GM18505 (cell line): ENCODE data around the gene BMP4.

Source experiments
- ATAC-seq: cut with Tn5 transposase; IDR thresholded peaks from one replicate; pipeline ENCODE4 v1.9.1; 2021; ENCODE audit not compliant: unreplicated experiment
- POLR2A ChIP-seq: IDR thresholded peaks from 4 replicates; pipeline ENCODE4 v1.6.1; 2011; ENCODE audit warnings: borderline replicate concordance; ENCODE audit not compliant: insufficient read depth, insufficient read length; ENCODE audit errors: extremely low read depth

The BMP4 gene

DNA sequence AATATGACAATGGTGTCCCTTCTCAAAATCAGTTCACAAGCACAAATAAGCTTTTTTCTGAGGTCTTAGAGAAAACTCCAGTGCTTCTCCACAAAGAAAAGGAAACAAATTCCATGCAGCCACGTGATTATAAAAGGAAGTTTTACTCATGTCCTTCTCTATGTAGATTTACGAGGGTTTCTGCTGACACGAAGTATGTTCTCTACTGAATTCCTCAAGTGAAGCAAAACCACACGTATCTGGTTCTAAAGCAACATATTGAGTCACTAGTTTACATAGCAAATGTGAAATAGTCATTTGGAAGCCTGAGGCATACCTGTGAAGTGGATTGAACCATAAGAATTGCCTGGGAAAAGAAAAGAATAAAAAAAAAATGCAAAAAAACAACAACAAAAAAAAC is 31.9 kb downstream of the BMP4 start:
- no peak for ATAC-seq

DNA sequence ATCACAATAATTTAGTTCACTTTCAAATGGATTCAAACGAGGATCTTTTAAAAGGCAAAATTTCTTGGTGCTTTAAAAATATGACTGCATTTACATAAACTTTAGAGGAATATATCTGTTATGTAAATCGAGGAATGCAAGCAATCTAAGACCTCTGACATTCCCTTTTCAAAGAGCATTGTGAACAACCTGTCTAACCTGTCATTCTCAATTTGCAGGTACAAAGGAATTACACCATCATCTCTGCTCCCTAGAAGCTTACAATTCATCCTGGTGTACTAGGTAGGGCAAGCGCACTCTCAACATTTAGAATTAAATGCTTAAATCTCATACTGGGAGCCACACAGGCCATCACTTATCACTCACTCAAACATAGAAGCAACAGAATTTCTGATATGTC is 35.6 kb downstream of the BMP4 start:
- no peak for ATAC-seq
- no peak for TF ChIP-seq POLR2A

More for the DNA sequence above, 31.9 kb downstream of the BMP4 start:
- no peak for TF ChIP-seq POLR2A

DNA sequence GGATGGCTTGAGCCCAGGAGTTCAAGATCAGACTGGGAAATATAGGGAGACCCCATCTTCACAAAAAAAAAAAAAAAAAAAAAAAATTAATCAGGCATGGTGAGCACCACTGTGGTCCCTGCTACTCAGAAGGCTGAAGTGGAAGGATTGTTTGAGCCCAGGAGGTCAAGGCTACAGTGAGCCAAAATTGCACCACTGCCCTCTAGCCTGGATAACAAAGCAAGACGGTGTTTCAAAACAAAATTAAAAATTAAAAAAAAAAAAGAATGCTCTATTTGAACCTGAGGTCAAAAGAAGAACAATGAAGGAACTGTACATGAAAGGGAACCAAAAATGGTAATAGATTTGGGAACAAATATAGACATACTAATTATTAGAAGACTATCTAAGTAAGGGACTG is 40.4 kb downstream of the BMP4 start:
- TF ChIP-seq POLR2A = no peak
- no peak for ATAC-seq

DNA sequence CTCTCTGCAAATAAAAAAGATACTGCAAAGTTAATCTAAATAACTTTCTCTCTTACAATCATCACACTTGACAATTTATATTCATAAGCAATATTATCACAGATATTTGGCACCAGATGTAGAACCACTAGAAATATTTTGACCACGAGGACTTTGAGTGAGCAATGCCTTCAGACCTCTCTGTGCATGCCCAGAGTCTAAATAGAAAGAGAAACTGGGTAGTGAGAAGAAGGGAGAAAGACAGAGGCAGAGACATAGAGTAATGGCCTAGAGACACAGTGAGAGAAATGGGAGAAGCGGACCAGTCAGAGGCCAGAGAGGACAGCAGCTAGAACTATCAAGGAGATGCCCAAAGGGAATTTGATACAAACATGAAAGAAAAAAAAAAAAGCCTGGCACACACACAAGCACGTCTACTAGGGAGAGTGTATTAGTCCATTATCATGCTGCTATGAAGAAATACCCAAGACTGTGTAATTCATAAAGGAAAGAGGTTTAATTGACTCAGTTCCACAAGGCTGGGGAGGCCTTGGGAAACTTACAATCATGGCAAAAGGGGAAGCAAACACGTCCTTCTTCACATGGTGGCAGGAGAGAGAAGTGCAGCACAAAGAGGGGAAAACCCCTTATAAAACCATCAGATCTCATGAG is 41.1 kb downstream of the BMP4 start:
- ATAC-seq = no peak
- no peak for TF ChIP-seq POLR2A

DNA sequence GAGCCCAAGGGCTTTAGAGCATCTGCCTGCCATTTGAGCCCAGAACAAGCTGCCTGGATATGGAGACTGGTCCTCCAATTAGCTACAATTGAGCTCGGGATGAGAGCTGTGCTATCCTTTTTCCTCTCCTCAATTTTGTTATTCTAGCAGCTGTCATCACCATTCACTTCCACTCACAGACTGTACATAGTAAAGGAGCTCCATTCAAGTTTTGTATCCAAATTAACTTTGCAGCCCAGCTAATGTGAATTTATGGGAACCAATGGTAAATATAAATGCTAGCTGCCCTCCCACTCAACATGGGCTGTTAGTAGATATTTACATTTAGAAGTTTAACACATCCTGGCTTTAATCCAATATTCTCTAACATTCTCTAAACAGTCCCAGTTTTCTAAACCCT is 44.6 kb downstream of the BMP4 start:
- no peak for TF ChIP-seq POLR2A
- no peak for ATAC-seq

DNA sequence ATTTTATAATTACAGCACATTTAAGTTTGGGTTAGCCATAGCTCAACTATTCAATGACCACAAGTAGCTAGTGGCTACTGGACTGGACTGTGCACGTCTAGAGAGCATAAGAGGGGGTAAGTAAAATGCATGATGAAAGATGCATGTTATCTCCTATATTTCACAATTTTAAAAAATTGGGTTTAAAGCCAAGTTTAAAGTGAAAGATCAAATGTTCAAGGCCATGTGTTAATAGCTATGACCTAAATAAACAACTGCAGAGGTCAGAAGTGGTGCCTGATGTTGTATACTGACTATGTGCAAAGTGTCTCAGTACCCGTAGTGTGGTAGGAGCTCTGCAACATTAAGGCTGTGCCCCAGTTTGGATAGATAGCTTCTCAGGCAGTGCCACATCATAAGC is 48.2 kb downstream of the BMP4 start:
- ATAC-seq = no peak
- no peak for TF ChIP-seq POLR2A

DNA sequence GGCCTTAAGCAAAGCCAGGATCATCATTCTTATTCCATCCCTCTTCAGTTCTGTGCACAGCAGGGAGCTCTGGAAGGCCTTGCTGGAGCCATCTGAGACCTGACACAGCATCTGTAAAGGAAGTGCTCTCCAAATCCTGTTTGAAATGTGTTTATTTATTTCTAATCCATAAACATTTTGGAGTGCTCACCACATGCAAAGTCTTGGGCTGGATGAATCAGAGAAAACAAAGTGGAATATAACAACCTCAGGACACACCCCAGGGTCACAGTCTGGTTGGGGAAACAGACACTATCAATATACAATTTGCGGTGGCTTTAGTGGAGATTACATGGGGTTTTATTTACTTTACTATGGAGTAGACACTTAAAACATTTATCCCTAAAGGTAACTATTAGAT is 54.3 kb downstream of the BMP4 start:
- no peak for ATAC-seq
- TF ChIP-seq POLR2A = no peak

DNA sequence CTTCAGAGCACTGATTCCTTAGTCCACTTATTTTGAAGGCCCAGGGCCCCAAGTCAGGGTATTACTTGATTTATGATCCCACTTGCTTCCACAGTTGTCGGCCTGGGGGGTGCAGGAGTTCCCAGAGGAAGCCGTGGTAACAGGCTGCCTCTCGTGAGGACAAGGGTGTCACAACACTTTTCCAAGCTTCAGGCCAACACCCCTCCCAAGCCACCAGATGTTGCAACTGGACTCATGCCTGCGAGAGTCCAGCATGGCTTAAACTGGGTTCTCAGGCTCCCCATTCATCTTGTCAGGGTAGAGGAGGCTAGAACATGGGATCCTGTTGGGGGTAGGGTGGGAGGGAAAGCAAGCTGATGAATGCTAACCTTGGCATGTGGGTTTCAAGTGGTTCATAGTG is 56.1 kb downstream of the BMP4 start:
- ATAC-seq = no peak
- TF ChIP-seq POLR2A = no peak
